ENCODE data around the gene LPIN3. TPM values are rescaled to one million over a fixed set of nuclear protein-coding genes. Genes with fewer than 3 reads are reported as not detected.

Gene LPIN3
- total and polyA plus RNA-seq, 2 donors (not counting 3 experiments of a cell fraction or from before 2014, with no cell fraction given), result 2.1 to 3.0 TPM

DNA sequence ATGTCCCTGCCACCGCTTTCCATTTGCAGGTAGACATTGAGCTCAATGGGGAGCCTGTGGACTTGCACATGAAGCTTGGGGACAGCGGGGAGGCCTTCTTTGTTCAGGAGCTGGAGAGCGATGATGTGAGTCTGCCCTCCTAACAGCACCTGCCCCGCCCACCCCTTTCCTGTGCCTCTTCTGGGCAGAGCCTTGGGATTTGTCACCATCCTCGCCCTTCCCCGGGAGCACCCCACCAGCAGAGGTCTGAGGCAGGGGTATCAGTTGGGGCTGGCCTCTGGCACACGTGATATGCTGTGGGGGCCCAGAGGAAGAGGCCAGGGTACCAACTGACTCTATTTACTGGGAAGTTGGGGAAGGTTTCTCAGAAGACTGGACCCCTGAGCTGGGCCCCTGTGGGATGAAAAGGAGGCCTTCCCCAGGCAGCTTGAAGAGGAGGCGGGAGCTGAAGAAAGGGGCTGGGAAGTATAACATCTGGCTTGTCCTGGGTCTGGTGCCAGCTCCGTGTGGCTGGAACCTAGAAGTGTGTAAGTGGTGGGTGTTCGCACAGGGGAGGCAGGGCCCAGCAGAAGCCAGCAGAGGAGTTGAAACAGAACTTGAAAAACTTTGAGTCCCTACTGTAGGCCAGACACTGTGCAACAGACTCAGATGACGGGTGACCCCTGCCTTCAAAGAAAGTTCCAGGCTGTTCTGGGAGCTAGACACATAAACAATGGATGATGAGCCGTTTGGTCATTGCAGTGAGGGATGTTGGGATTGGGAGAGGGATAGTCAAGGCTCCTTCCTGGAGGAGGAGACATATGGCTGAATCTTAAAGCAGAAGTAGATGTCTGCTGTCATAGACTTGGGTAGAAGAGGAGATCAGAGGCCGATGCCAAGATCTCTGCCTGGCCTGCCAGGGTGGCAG is 7.2 kb downstream of the LPIN3 start:
- Histone ChIP-seq H3K9me1 (replicated peaks; ENCODE audit: control insufficient read depth, extremely low read depth, insufficient read depth, low read length) (no peaks in the 10 kb centered on the region), H2AFZ (ENCODE audit: low read depth, low read length) (no peak overlapping the region), H3K9me3 (replicated peaks; ENCODE audit: control insufficient read depth, insufficient read depth, low read length) (no peaks in the 10 kb centered on the region), H4K20me1 (replicated peaks; ENCODE audit: control insufficient read depth, extremely low read depth, insufficient read depth, low read length) (no peaks in the 10 kb centered on the region), H3K4me1 (ENCODE audit: control insufficient read depth, extremely low read depth, insufficient read depth, low read length) (no peaks in the 10 kb centered on the region), H3K27ac (ENCODE audit: insufficient read depth, low read depth, low read length) (no peak overlapping the region), H3K27me3 (ENCODE audit: control insufficient read depth in 2 of 2, insufficient read depth in 2 of 2, low read length in 2 of 2) (no peaks in the 10 kb centered on the region), H3K4me3 (replicated peaks in 1 of 3; ENCODE audit: insufficient read depth in 1 of 3, low read depth in 1 of 3, low read length in 3 of 3) (no peak overlapping the region), H3K79me2 (ENCODE audit: control insufficient read depth, insufficient read depth, low read length) (no peaks in the 10 kb centered on the region), H3K36me3 (ENCODE audit: control insufficient read depth in 2 of 2, extremely low read depth in 1 of 2, insufficient read depth in 2 of 2, low read length in 2 of 2) (no peaks in the 10 kb centered on the region), H3K4me2 (ENCODE audit: insufficient read depth, low read length) (no peak overlapping the region), H3K9ac (replicated peaks; ENCODE audit: extremely low read depth, insufficient read depth, low read length) (no peak overlapping the region)
- dilution Hi-C loops (cut with MboI; ENCODE audit: extremely low pct_ligation_motif_present, low sequenced_read_pairs) (no loop called here), intact Hi-C loops (cut with micrococcal nuclease) (no loop called here)
- no peak for TF ChIP-seq POLR2AphosphoS5 (IDR thresholded peaks at IDR 0.05; ENCODE audit: insufficient read depth, low read depth, low read length)
- ChIA-PET POLR2A (no interaction called here), CTCF (interaction anchor here (1.7 to 3.4 kb wide), 2 partner anchors 8 to 175 kb away, joined by 5 to 19 read pairs; partner anchors contain the start of gene LPIN3)
- FAIRE-seq, result no peak
- BruUV-seq (replicated peaks), result no TSS peak
- no peak for DNase-seq (ENCODE audit: low read depth, low spot score)

DNA sequence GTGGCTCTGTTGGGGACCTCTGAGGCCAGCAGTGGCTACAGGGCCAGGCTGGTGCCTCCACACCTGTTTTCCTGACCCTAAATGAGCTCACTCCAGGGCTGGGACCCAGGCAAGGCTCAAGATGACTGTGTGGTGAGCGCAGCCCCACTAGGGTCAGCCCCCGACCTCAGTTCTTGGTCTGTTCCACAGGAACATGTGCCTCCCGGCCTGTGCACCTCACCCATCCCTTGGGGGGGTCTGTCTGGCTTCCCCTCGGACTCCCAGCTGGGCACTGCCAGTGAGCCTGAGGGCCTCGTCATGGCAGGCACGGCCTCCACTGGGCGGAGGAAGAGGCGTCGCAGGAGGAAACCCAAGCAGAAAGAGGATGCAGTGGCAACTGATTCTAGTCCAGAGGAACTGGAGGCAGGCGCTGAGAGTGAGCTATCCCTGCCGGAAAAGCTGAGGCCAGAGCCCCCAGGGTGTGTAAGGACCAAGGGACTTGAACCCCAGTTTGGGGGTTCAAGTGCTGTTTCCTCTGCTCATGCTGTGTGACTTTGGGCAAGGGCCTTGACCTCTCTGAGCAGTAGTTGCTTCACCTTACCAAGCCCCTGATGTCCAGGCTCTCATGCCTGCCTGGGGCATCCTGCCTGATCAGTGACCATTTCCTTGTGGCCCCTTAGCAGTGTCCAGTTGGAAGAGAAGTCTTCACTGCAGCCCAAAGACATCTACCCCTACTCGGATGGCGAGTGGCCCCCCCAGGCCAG is 8.0 kb downstream of the LPIN3 start:
- H3K36me3 ChIP-seq (ENCODE audit: control insufficient read depth in 2 of 2, extremely low read depth in 1 of 2, insufficient read depth in 2 of 2, low read length in 2 of 2), result no peaks in the 10 kb centered on the region
- no peaks in the 10 kb centered on the region for H3K9me3 ChIP-seq (replicated peaks; ENCODE audit: control insufficient read depth, insufficient read depth, low read length)
- H3K4me3 ChIP-seq (replicated peaks in 1 of 3; ENCODE audit: insufficient read depth in 1 of 3, low read depth in 1 of 3, low read length in 3 of 3), result no peak overlapping the region
- no peak overlapping the region for H3K27ac ChIP-seq (ENCODE audit: insufficient read depth, low read depth, low read length)
- CTCF ChIA-PET, result interaction anchor here (1.5 to 3.4 kb wide), 3 partner anchors 9 to 176 kb away, joined by 3 to 19 read pairs (median 5); partner anchors contain the start of gene LPIN3
- intact Hi-C loops (cut with micrococcal nuclease), result no loop called here
- H3K79me2 ChIP-seq (ENCODE audit: control insufficient read depth, insufficient read depth, low read length), result no peaks in the 10 kb centered on the region
- H4K20me1 ChIP-seq (replicated peaks; ENCODE audit: control insufficient read depth, extremely low read depth, insufficient read depth, low read length), result no peaks in the 10 kb centered on the region
- dilution Hi-C loops (cut with MboI; ENCODE audit: extremely low pct_ligation_motif_present, low sequenced_read_pairs), result no loop called here
- H2AFZ ChIP-seq (ENCODE audit: low read depth, low read length), result no peak overlapping the region
- TF ChIP-seq EZH2 (IDR thresholded peaks at IDR 0.05; ENCODE audit: borderline replicate concordance, low read depth, low read length, severe bottlenecking), result no peak
- TF ChIP-seq GATA2 (IDR thresholded peaks at IDR 0.05; ENCODE audit: insufficient read depth, insufficient read length, low read depth, low read length), result no peak
- no peak for TF ChIP-seq CTCF (IDR thresholded peaks at IDR 0.05; ENCODE audit: extremely low read depth in 1 of 2, insufficient read depth in 1 of 2, low read depth in 1 of 2, low read length in 2 of 2)
- no peak for TF ChIP-seq MYC (IDR thresholded peaks at IDR 0.05; ENCODE audit: low read depth, low read length)
- TF ChIP-seq POLR2A (IDR thresholded peaks at IDR 0.05; ENCODE audit: low read depth, low read length), result no peak
- no peak for TF ChIP-seq POLR2AphosphoS5 (IDR thresholded peaks at IDR 0.05; ENCODE audit: insufficient read depth, low read depth, low read length)
- TF ChIP-seq FOS (IDR thresholded peaks at IDR 0.05; ENCODE audit: borderline replicate concordance, insufficient read depth, low read length), result no peak
- no peaks in the 10 kb centered on the region for H3K4me1 ChIP-seq (ENCODE audit: control insufficient read depth, extremely low read depth, insufficient read depth, low read length)
- BruUV-seq (replicated peaks), result no TSS peak
- no peak overlapping the region for H3K9ac ChIP-seq (replicated peaks; ENCODE audit: extremely low read depth, insufficient read depth, low read length)
- no peaks in the 10 kb centered on the region for H3K9me1 ChIP-seq (replicated peaks; ENCODE audit: control insufficient read depth, extremely low read depth, insufficient read depth, low read length)
- POLR2A ChIA-PET, result no interaction called here
- no peaks in the 10 kb centered on the region for H3K27me3 ChIP-seq (ENCODE audit: control insufficient read depth in 2 of 2, insufficient read depth in 2 of 2, low read length in 2 of 2)
- no peak overlapping the region for H3K4me2 ChIP-seq (ENCODE audit: insufficient read depth, low read length)
- FAIRE-seq (no peak), DNase-seq (ENCODE audit: low read depth, low spot score) (no peak)
